Calu3 (cell line): ENCODE data around the gene MMP19. TPM values are rescaled to one million over a fixed set of nuclear protein-coding genes. Genes with fewer than 3 reads are reported as not detected.

Source experiments
- BruUV-seq: library from RNA; stranded (reverse); fragments of 400-500 nt; replicated peaks from 2 replicates; lab custom pipeline; 2021; lab: Mats Ljungman, UMichigan
- CTCF ChIA-PET: fragments of 300-600 bp; sonication (Branson Sonifier 250); formaldehyde crosslinking; loops from one replicate; lab custom pipeline; 2022; ENCODE audit warnings: antibody characterized with exemption; lab: Charles Lee
- DNase-seq: peaks from one replicate; pipeline ENCODE4 v3.0.0; 2022
- H3K27ac Mint-ChIP-seq: one replicate; pipeline ENCODE4 v1.8.0; 2022; ENCODE audit warnings: mixed read lengths; ENCODE audit not compliant: unreplicated experiment
- H3K27me3 Mint-ChIP-seq: one replicate; pipeline ENCODE4 v1.8.0; 2022; ENCODE audit warnings: mixed read lengths; ENCODE audit not compliant: unreplicated experiment
- H3K36me3 Mint-ChIP-seq: one replicate; pipeline ENCODE4 v1.8.0; 2022; ENCODE audit warnings: mild to moderate bottlenecking, moderate library complexity, mixed read lengths; ENCODE audit not compliant: insufficient read depth, unreplicated experiment
- H3K4me1 Mint-ChIP-seq: one replicate; pipeline ENCODE4 v1.8.0; 2022; ENCODE audit warnings: mild to moderate bottlenecking, low read depth, mixed read lengths; ENCODE audit not compliant: unreplicated experiment
- H3K4me3 Mint-ChIP-seq: one replicate; pipeline ENCODE4 v1.8.0; 2022; ENCODE audit warnings: mild to moderate bottlenecking, low read depth, moderate library complexity, mixed read lengths; ENCODE audit not compliant: unreplicated experiment
- H3K9me3 Mint-ChIP-seq: one replicate; pipeline ENCODE4 v1.8.0; 2022; ENCODE audit warnings: low read depth, mixed read lengths; ENCODE audit not compliant: unreplicated experiment
- CTCF ChIP-seq: fragments of 200-600 bp; IDR thresholded peaks from one replicate; pipeline ENCODE4 v1.8.0; 2022; ENCODE audit warnings: antibody characterized with exemption; ENCODE audit not compliant: unreplicated experiment
- intact Hi-C: fragments of 100-400 bp; cut with micrococcal nuclease; formaldehyde crosslinking; loops from one replicate; pipeline ENCODE4 v1.10.0; 2022; ENCODE audit not compliant: unreplicated experiment
- total RNA-seq: library from RNA; stranded (reverse); gene quantifications from 2 replicates; pipeline ENCODE4 v1.2.3, GENCODE V29; 2022

Gene MMP19
- total RNA-seq, 1 experiment from 2014 or later, result not detected

DNA sequence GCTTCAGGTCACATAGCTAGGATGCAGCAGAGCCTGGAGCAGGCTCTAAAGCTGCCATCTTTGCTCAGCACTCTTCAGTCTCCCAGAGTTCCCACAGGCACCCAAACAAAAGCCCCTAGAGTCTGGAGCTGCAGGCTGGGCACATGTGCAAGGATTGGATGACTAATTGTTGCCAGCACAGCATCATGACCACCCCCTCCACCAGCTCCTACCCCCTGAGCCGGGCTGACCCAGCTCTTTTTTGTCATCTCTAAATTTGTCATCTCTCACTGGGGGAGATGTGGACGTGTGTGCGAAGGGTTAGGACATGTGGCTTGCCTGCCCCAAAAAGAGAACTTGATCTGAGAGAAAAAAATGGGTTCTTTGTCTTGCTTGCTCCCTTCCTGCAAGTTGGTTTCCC lies 4.3 kb upstream of the MMP19 start:
- no peak overlapping the region for H3K27ac Mint-ChIP-seq
- BruUV-seq, result no TSS peak
- H3K27me3 Mint-ChIP-seq, result peaks cover 51% of the 10 kb centered on the region
- no peak for DNase-seq
- CTCF ChIA-PET, result interaction anchor here (1.1 kb wide), 1 partner anchor 11 kb away, joined by 4 read pairs; no protein-coding TSS in a partner anchor
- no peak for TF ChIP-seq CTCF
- H3K36me3 Mint-ChIP-seq, result no peaks in the 10 kb centered on the region
- intact Hi-C loops, result no loop called here
- H3K4me1 Mint-ChIP-seq, result peaks cover 14% of the 10 kb centered on the region
- H3K9me3 Mint-ChIP-seq, result no peaks in the 10 kb centered on the region
- H3K4me3 Mint-ChIP-seq, result no peak overlapping the region

- intact Hi-C loops, result no loop called here
- H3K4me3 Mint-ChIP-seq, result no peak overlapping the region
- no peaks in the 10 kb centered on the region for H3K9me3 Mint-ChIP-seq
- H3K4me1 Mint-ChIP-seq, result peaks cover 14% of the 10 kb centered on the region
- no peak for DNase-seq
- H3K27me3 Mint-ChIP-seq, result peaks cover 42% of the 10 kb centered on the region
- BruUV-seq, result no TSS peak
- TF ChIP-seq CTCF, result no peak
- H3K36me3 Mint-ChIP-seq, result no peaks in the 10 kb centered on the region
- H3K27ac Mint-ChIP-seq, result no peak overlapping the region
- CTCF ChIA-PET, result no interaction called here
These were observed 3.2 kb upstream of the MMP19 start for GRCh38 chr12:55845785-55846496.

DNA sequence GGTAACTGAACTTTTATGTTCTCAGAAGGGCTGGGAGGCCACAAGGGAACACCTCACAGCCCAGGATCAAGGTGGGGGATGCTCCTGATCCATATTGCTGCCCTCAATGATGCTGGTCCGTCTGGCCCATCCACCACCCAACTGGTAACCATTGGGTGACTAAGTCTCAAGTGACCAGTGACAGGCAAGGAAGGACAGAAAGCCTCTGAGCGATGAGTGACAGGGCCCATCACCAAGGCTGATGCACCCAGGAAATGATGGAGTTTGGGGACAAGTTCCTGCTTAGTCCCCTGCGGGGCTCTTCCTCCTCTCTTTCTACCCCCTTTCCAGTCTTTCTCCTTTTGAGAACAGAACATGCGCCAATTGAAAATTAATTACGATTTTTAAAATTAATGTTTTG lies 2.6 kb upstream of the MMP19 start:
- CTCF ChIA-PET, result no interaction called here

GRCh38 chr12:55844961-55845360 lies 2.2 kb upstream of the MMP19 start:
- H3K4me3 Mint-ChIP-seq, result no peak overlapping the region
- CTCF ChIA-PET, result interaction anchor here (1.0 kb wide), 1 partner anchor 15 kb away, joined by 3 read pairs; the partner anchor contains the start of gene DNAJC14
- H3K36me3 Mint-ChIP-seq, result no peaks in the 10 kb centered on the region
- peaks cover 14% of the 10 kb centered on the region for H3K4me1 Mint-ChIP-seq
- no peaks in the 10 kb centered on the region for H3K9me3 Mint-ChIP-seq
- H3K27me3 Mint-ChIP-seq, result peaks cover 42% of the 10 kb centered on the region
- no TSS peak for BruUV-seq
- intact Hi-C loops, result no loop called here
- DNase-seq, result no peak
- H3K27ac Mint-ChIP-seq, result no peak overlapping the region
- no peak for TF ChIP-seq CTCF

More for the DNA sequence above, 2.6 kb upstream of the MMP19 start:
- Mint-ChIP-seq H3K36me3 (no peaks in the 10 kb centered on the region), H3K4me3 (no peak overlapping the region), H3K27ac (no peak overlapping the region), H3K4me1 (peaks cover 14% of the 10 kb centered on the region), H3K27me3 (peaks cover 42% of the 10 kb centered on the region), H3K9me3 (no peaks in the 10 kb centered on the region)
- DNase-seq, result no peak
- intact Hi-C loops, result no loop called here
- BruUV-seq, result no TSS peak
- no peak for TF ChIP-seq CTCF
